Measurements from ENCODE around the gene TTLL11. TPM values are rescaled to one million over a fixed set of nuclear protein-coding genes. Genes with fewer than 3 reads are reported as not detected.

The TTLL11 gene
- total RNA-seq, 1 experiment from 2014 or later: 1.5 TPM

DNA sequence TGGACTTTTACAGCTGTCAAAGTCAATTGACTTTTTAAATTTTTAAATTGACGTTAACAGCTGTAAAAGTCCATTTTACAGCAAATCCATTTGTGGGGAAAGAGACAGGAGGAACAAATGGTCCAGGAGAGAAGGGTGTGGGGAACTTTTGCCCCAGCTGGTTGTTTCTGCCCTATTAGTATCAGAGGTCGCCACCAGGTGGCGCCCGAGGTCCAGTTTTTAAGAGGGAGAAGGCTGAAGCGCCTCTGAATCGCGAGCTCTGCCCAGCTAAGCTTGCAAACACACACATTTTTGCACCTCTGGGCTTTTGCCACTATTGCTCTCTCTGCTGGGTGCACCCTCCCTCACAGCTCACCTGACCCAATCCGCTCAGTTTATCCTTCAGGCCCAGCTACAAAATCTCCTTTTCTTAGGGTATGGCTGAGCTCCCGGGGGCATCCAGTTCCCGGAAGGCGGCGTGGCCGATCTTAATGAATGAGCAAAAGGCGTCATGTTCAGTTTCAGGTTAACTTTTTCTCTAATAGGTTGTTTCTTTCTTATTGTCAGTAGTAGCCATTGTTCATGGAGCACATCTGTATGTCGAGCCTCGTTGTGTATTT, 6.3 kb upstream of the TTLL11 start:
- no peak overlapping the region for H3K56ac ChIP-seq (ENCODE audit: insufficient read length, low read depth, low read length)
- no peak overlapping the region for H2BK5ac ChIP-seq (ENCODE audit: insufficient read length, low read length)
- H3K27ac Mint-ChIP-seq: no peak overlapping the region; a peak in 1 of 7 replicates
- no peak overlapping the region for H2BK12ac ChIP-seq (ENCODE audit: insufficient read length, low read depth, low read length)
- DNase-seq: peak; percentile 76
- H3K79me2 ChIP-seq (ENCODE audit: insufficient read depth, low read length): no peaks in the 10 kb centered on the region
- H3K14ac ChIP-seq (ENCODE audit: insufficient read depth, low read length): no peak overlapping the region
- H3K27me3 Mint-ChIP-seq (ENCODE audit: low read depth): peaks cover 17% of the 10 kb centered on the region
- H3K4me2 ChIP-seq (ENCODE audit: insufficient read depth, insufficient read length, low read length): no peak overlapping the region
- H3K4me1 ChIP-seq (ENCODE audit: insufficient read depth, low read length): no peaks in the 10 kb centered on the region
- H4K5ac ChIP-seq (ENCODE audit: insufficient read length, low read depth, low read length): no peak overlapping the region
- no peaks in the 10 kb centered on the region for H3K79me1 ChIP-seq (ENCODE audit: insufficient read depth, low read depth, low read length, poor library complexity, severe bottlenecking)
- no peak overlapping the region for H4K8ac ChIP-seq (replicated peaks; ENCODE audit: insufficient read length, low read depth, low read length)
- H3K36me3 Mint-ChIP-seq (ENCODE audit: insufficient read depth in 1 of 3, low read depth in 3 of 3): peaks cover 0 to 5% (median 0%) of the 10 kb centered on the region in 3 experiments; a peak in 1 of 7 replicates
- H3K4me1 Mint-ChIP-seq: peaks cover 5 to 9% of the 10 kb centered on the region in 2 experiments; a peak in 3 of 4 replicates
- no peak overlapping the region for H3K27ac ChIP-seq (ENCODE audit: insufficient read length, low read depth, low read length)
- no peak overlapping the region for H3K18ac ChIP-seq (ENCODE audit: insufficient read length, low read depth, low read length)
- H3K23me2 ChIP-seq (ENCODE audit: insufficient read length, low read depth, low read length, poor library complexity, severe bottlenecking): no peaks in the 10 kb centered on the region
- no peaks in the 10 kb centered on the region for H3K27me3 ChIP-seq (ENCODE audit: insufficient read depth, low read length)
- H2BK120ac ChIP-seq (ENCODE audit: low read depth, low read length, poor library complexity, severe bottlenecking): no peak overlapping the region
- no peak overlapping the region for H3K4ac ChIP-seq (ENCODE audit: low read depth, low read length)
- no peak overlapping the region for H2BK20ac ChIP-seq (ENCODE audit: low read depth, low read length, poor library complexity, severe bottlenecking)
- no peaks in the 10 kb centered on the region for H3K9me3 ChIP-seq (ENCODE audit: control insufficient read depth, low read depth, low read length)
- WGBS (ENCODE audit: extremely low coverage, insufficient read length, low lambda C conversion rate): no CpG with 5 or more reads among the region's 16 CpGs
- no peak overlapping the region for H3K4me3 Mint-ChIP-seq
- no peak overlapping the region for H2AK5ac ChIP-seq (ENCODE audit: insufficient read length, low read length)
- peaks cover 2% of the 10 kb centered on the region for H4K20me1 ChIP-seq (ENCODE audit: control insufficient read depth, insufficient read depth, insufficient read length)
- no peak overlapping the region for H3T11ph ChIP-seq (ENCODE audit: low read length)
- TF ChIP-seq, protein P1, sequence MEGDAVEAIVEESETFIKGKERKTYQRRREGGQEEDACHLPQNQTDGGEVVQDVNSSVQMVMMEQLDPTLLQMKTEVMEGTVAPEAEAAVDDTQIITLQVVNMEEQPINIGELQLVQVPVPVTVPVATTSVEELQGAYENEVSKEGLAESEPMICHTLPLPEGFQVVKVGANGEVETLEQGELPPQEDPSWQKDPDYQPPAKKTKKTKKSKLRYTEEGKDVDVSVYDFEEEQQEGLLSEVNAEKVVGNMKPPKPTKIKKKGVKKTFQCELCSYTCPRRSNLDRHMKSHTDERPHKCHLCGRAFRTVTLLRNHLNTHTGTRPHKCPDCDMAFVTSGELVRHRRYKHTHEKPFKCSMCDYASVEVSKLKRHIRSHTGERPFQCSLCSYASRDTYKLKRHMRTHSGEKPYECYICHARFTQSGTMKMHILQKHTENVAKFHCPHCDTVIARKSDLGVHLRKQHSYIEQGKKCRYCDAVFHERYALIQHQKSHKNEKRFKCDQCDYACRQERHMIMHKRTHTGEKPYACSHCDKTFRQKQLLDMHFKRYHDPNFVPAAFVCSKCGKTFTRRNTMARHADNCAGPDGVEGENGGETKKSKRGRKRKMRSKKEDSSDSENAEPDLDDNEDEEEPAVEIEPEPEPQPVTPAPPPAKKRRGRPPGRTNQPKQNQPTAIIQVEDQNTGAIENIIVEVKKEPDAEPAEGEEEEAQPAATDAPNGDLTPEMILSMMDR (conservative IDR thresholded peaks at IDR 0.05): peak; percentile 90
- no peak overlapping the region for H3K9ac ChIP-seq (ENCODE audit: extremely low read depth, insufficient read length, low read length)
- H3K23ac ChIP-seq (ENCODE audit: insufficient read length, low read depth, low read length): no peak overlapping the region
- H4K91ac ChIP-seq (ENCODE audit: insufficient read length, low read depth, low read length): no peak overlapping the region
- H3K9me3 Mint-ChIP-seq: peaks cover 6 to 8% of the 10 kb centered on the region in 2 experiments; a peak in 4 of 5 replicates
- H2BK15ac ChIP-seq (ENCODE audit: low read depth, low read length): no peak overlapping the region
- H2AFZ ChIP-seq (ENCODE audit: low read length): no peak overlapping the region

Measured in H9 (cell line).